ENCODE measurements around the gene ANKHD1.
"Not testable (repeated sequence)": the region's sequence is repeated elsewhere in the genome, so short reads cannot be mapped to it uniquely, and the experiment has no call there.

The ANKHD1 gene

GRCh38 chr5:140421375-140421774 is 19.7 kb downstream of the ANKHD1 start:
- not testable (repeated sequence) for DNase-seq

DNA sequence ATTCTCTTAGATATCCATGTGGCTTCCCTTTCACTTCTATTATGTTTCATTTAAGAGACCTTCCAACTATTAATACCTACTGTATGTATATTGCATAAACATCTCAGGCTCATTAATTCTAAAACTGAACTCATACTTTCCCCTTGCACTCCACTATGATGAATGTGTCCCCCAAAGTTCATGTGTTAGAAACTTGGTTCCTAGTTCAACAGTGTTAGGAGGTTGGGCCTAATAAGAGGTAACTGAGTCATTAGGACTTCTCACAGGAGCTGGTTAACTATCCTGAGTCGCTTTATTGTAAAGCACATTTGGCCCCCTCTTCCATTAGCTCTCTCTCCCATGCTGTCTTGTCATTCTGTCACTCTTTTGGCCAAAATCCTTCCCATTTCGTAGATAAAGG is 22.0 kb downstream of the ANKHD1 start:
- no peak for DNase-seq

DNA sequence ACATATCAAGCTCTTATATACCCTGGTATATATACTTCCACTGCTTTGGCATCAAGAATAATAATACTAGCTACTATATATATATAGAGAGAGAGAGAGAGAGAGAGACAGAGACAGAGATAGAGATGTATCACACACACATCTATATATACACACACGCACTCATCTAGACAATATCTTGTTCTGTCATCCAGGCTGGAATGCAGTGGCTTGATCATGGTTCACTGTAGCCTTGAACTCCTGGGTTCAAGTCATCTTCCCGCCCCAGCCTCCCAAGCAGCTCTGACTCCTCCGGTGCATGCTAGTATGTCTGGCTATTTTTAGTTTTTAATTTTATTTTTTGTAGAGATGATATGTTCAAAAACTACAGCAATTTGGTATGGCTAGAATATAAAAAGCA is 22.5 kb downstream of the ANKHD1 start:
- no peak for DNase-seq

DNA sequence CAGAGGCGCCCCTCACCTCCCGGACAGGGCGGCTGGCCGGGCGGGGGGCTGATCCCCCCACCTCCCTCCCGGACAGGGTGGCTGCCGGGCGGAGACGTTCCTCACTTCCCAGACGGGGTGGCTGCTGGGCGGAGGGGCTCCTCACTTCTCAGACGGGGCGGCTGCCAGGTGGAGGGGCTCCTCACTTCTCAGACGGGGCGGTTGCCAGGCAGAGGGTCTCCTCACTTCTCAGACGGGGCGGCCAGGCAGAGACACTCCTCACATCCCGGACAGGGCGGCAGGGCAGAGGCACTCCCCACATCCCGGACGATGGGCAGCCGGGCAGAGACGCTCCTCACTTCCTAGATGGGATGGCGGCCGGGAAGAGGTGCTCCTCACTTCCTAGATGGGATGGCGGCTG is 26.1 kb downstream of the ANKHD1 start:
- DNase-seq = not testable (repeated sequence)

GRCh38 chr5:140429724-140430123 is 28.1 kb downstream of the ANKHD1 start:
- no peak for DNase-seq

DNA sequence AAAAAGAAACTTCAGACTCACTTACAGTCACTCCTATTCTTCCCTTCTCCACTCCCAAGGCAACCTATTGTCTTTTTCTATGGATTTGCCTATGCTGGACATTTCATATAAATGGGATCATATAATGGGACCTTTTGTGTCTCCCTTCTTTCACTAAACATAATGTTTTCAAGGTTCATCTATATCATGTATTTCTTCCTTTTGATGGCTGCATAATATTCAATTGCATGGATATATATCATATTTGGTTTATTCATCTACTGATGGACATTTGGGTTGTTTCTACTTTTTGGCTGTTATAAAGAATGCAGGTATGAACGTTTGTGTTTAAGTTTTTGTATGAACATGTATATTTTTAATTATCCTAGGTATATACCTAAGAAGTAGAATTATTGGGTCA is 30.6 kb downstream of the ANKHD1 start:
- no peak for DNase-seq

DNA sequence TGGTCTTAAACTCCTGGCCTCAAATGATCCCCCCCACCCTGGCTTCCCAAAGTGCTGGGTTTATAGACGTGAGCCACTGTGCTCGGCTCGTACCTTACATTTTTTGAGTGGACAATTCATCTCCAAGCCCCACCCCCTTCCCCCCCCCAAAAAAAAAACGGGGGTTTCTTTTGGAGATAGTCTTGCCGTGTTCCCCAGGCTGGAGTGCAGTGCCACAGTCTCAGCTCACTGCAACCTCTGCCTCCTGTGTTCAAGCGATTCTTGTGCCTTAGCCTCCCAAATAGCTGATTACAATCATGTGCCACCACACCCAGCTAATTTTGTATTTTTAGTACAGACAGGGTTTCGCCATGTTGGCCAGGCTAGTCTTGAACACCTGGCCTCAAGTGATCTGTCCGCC is 31.3 kb downstream of the ANKHD1 start:
- DNase-seq = no peak

DNA sequence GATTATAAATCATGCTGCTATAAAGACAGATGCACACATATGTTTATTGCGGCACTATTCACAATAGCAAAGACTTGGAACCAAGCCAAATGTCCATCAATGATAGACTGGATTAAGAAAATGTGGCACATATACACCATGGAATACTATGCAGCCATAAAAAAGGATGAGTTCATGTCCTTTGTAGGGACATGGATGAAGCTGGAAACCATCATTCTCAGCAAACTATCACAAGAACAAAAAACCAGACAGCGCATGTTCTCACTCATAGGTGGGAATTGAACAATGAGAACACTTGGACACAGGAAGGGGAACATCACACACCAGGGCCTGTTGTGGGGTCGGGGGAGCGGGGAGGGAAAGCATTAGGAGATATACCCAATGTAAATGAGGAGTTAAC is 55.7 kb downstream of the ANKHD1 start:
- DNase-seq = not testable (repeated sequence)

DNA sequence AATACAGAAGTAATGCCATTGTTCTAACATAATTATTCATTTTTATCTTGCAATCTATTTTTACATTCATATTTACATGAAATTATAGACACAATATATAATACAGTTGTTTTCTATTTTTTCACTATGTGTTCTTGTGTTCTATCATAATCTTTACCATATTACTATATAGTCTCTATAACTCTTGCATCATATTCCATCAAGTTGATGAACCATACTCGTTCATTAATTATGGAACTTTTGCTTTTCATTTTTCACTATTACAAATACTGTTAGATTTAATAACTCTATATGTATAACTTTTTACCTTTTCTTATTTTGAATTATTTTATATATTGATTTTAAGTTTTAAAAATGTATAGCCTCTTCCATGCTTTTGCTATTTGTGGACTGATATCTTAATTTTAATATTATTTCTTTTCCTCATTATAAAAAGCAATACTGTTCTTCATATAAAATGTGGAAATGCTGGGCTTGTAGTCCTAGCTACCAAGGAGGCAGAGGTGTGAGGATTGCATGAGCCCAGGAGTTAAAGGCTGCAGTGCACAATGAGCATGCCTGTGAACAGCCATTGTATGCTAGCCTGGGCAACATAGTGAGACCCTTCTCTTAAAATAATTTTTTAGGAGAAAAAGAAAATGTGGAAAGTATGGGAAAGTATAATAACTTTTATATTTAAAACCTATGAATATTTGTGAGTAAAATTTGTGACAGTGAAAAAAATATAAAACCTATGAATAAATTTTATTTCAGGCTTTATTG is 65.5 kb downstream of the ANKHD1 start:
- DNase-seq = no peak

DNA sequence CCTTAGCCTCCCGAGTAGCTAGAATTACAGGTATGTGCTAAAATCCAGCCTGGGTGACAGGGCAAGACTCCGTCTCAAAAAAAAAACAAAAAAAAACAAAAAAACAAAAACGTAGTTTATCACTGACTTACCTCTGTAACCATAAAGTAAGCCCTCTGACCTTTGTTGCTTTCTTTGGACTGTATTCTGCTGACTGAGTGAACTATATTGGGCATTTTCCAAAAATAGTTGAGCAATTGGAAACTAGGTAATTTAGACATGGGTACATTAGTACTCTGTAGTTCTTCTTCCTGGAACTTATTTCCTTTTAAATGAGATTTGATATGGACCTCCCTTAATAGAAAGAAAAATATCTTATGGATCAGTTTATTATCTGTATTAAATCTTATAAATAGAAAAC is 66.6 kb downstream of the ANKHD1 start:
- DNase-seq = no peak

DNA sequence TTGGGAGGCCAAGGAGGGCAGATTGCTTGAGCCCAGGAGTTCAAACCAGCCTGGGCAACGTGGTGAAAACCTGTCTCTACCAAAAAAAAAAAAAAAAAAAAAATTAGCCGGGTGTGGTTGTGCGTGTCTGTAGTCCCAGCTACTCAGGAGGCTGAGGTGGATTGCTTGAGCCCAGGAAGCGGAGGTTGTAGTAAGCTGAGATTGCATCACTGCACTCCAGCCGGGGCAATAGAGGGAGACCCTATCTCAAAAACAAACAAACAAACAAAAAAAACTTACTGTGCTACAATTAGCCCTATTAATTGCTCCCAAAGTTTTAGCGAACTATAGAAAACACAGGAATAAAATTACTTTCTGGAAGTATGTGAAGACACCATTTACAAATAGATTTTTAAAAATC is 67.6 kb downstream of the ANKHD1 start:
- DNase-seq = no peak

- no peak for DNase-seq
Measured at GRCh38 chr5:140480310-140481014, 78.8 kb downstream of the ANKHD1 start.

GRCh38 chr5:140481758-140482157 is 80.1 kb downstream of the ANKHD1 start:
- DNase-seq = no peak

DNA sequence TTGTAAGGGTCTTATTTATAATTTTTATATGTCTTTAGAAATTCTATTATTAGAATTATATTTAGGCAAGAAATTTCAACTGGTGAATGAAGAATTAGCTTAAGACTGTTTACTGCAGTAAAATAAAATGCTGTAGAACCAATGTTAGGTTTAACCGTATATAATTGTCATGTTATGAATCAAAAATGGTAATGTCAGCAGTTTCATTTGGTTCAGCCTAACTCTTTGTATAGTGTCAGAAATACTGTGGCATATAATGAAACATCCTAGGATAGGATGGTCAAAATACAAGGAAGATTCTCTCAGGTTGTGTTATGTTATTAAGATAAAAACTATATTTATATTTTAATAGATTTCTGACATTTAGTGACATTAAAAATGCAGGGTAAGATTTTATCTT is 81.4 kb downstream of the ANKHD1 start:
- no peak for DNase-seq

- not testable (repeated sequence) for DNase-seq
Measured at GRCh38 chr5:140488141-140488540, 86.5 kb downstream of the ANKHD1 start.

GRCh38 chr5:140488914-140489313 is 87.3 kb downstream of the ANKHD1 start:
- DNase-seq = no peak

- no peak for DNase-seq
Measured at GRCh38 chr5:140497897-140498296, 96.3 kb downstream of the ANKHD1 start.

GRCh38 chr5:140498591-140498990 is 97.0 kb downstream of the ANKHD1 start:
- no peak for DNase-seq

DNA sequence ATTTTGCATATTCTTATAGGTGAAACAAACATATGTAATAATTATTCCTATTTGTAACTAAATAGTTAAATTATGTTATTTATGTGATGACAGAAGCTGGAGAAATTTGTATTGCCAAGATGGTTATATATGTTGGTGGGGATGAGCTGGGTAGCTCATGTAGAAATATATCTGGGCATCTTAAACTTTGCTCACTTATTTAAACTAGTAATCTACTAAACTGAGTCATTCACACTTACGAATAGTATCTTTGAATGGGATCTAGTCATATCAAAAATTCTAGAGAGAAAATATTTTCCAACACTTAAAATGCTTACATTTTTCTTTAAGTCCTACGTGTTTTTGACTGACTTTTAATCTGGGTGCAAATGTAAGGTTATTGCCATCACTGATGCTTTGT is 101.2 kb downstream of the ANKHD1 start:
- no peak for DNase-seq

DNA sequence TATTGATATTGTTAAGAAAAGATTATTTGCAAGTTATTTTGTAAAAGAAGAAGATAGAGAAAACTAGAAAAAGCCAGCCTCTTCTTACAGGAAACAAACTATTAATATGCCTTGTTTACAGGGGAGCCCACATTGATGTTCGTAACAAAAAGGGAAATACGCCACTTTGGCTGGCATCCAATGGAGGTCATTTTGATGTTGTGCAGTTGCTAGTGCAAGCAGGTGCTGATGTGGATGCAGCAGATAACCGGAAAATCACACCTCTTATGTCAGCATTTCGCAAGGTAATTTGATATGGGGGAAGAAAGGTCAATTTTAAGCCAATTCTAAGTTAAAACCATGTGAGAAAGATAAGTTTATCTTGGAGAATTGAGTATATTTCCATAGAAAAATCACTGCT is 108.3 kb downstream of the ANKHD1 start:
- no peak for DNase-seq

DNA sequence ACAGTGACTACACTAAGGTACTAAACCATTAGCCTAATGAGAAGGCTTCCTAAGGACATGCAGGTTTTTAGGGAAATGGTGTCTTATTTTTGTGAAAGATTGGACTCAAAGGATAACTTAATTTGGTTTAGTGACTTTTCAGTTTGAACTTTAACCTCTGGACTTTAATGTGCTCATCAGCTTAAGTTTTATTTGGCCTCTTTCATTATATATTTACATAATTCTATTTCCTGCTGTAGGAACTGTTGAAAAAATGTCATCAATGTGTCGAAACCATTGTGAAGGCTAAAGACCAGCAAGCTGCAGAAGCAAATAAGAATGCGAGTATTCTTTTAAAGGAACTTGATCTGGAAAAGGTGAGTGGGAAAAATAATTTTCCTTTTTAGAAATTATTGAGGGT is 111.5 kb downstream of the ANKHD1 start:
- DNase-seq = no peak

DNA sequence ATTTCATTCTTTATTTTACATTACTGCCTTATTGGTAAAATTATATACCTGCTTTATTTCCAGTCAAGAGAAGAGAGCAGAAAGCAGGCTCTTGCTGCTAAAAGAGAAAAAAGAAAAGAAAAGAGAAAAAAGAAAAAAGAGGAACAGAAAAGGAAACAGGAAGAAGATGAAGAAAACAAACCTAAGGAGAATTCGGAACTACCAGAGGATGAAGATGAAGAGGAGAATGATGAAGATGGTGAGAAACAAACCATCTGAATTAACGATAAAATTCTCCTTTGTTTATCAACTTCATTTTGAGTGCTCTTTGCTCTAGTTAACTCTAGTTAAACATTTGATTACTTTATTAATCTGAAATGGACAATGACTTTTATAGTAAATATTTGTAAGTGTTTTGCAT is 122.4 kb downstream of the ANKHD1 start:
- DNase-seq = no peak

- no peak for DNase-seq
Measured at GRCh38 chr5:140540227-140540626, 138.6 kb downstream of the ANKHD1 start.

DNA sequence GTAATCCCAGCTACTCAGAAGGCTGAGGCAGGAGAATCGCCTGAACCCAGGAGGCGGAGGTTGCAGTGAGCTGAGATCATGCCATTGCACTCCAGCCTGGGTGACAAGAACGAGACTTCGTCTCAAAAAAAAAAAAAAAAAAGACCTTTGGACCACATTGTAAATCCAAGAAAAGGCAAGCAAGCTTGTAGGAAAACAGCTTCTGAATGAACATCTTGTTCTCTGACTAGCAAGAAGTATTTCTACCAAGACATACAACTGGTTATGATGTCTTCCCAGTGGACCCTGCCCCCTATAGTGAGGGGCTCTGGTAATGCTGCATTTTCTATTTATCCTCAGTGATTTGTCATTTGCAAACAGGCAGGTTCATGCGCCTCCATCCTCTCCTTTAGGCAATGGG is 141.3 kb downstream of the ANKHD1 start:
- DNase-seq = no peak

- DNase-seq = no peak
Measured at GRCh38 chr5:140544986-140545385, 143.4 kb downstream of the ANKHD1 start.
